GM12878 (cell line): ENCODE results near the gene ASCC2. TPM values are rescaled to one million over a fixed set of nuclear protein-coding genes. Genes with fewer than 3 reads are reported as not detected.

Experiments used
- BRCA1 ChIP-seq: IDR thresholded peaks from 2 replicates; pipeline ENCODE4 v1.6.1; 2011; ENCODE audit warnings: low read depth, low read length, improper control_type of control experiment
- CBFB ChIP-seq: IDR thresholded peaks from 2 replicates; pipeline ENCODE4 v1.6.1; 2016; ENCODE audit warnings: antibody characterized with exemption, low read depth
- CHD1 ChIP-seq: IDR thresholded peaks from 2 replicates; pipeline ENCODE4 v1.6.1; 2012; ENCODE audit warnings: low read depth, low read length, improper control_type of control experiment
- CREM ChIP-seq: IDR thresholded peaks from 2 replicates; pipeline ENCODE4 v1.6.1; 2014; ENCODE audit warnings: antibody characterized with exemption, low read depth
- EED ChIP-seq: sonication (generic); IDR thresholded peaks from 2 replicates; pipeline ENCODE4 v1.6.1; 2016; ENCODE audit warnings: antibody characterized with exemption, low read depth
- ESRRA ChIP-seq: IDR thresholded peaks from 2 replicates; pipeline ENCODE4 v1.6.1; 2012; ENCODE audit warnings: mild to moderate bottlenecking, low read length, improper control_type of control experiment
- GATAD2B ChIP-seq: fragments of 450-650 bp; conservative IDR thresholded peaks from 2 replicates; pipeline ENCODE4 v1.6.1; 2017; ENCODE audit warnings: low read depth, mild to moderate bottlenecking, moderate library complexity
- HCFC1 ChIP-seq: fragments of 150-350 bp; IDR thresholded peaks from 2 replicates; pipeline ENCODE4 v1.6.1; 2014; ENCODE audit warnings: low read length
- IKZF2 ChIP-seq, 2 experiments: fragments of 450-650 bp; IDR thresholded peaks; 2 replicates each; pipeline ENCODE4 v1.6.1; 2017; ENCODE audit warnings: mild to moderate bottlenecking in 2 of 2, moderate library complexity in 2 of 2
- JUNB ChIP-seq: IDR thresholded peaks from 2 replicates; pipeline ENCODE4 v1.6.1; 2016; ENCODE audit warnings: antibody characterized with exemption, mild to moderate bottlenecking
- KLF5 ChIP-seq: fragments of 450-650 bp; IDR thresholded peaks from 2 replicates; pipeline ENCODE4 v1.6.1; 2014; ENCODE audit warnings: mild to moderate bottlenecking; ENCODE audit not compliant: partially characterized antibody
- MEF2B ChIP-seq: fragments of 450-650 bp; IDR thresholded peaks from 2 replicates; pipeline ENCODE4 v1.6.1; 2018; ENCODE audit warnings: mild to moderate bottlenecking, moderate library complexity; ENCODE audit not compliant: partially characterized antibody, poor library complexity, severe bottlenecking
- MLLT1 ChIP-seq: fragments of 450-650 bp; IDR thresholded peaks from 2 replicates; pipeline ENCODE4 v1.6.1; 2016; ENCODE audit warnings: mild to moderate bottlenecking
- MTA2 ChIP-seq: fragments of 450-650 bp; IDR thresholded peaks from 2 replicates; pipeline ENCODE4 v1.6.1; 2016; ENCODE audit warnings: low read depth, mild to moderate bottlenecking, moderate library complexity
- NKRF ChIP-seq: fragments of 450-650 bp; conservative IDR thresholded peaks from 2 replicates; pipeline ENCODE4 v1.6.1; 2017; ENCODE audit warnings: mild to moderate bottlenecking, moderate library complexity
- NR2C1 ChIP-seq: fragments of 450-650 bp; IDR thresholded peaks from 2 replicates; pipeline ENCODE4 v1.6.1; 2017; ENCODE audit warnings: antibody characterized with exemption, mild to moderate bottlenecking, moderate library complexity
- POLR2AphosphoS2 ChIP-seq: IDR thresholded peaks from 2 replicates; pipeline ENCODE4 v1.6.1; 2011; ENCODE audit warnings: low read depth, mild to moderate bottlenecking, low read length, improper control_type of control experiment, moderate library complexity
- RAD51 ChIP-seq: fragments of 450-650 bp; IDR thresholded peaks from 2 replicates; pipeline ENCODE4 v1.6.1; 2016; ENCODE audit warnings: moderate library complexity, mild to moderate bottlenecking, inconsistent platforms
- RELA ChIP-seq: fragments of 450-650 bp; IDR thresholded peaks from 2 replicates; pipeline ENCODE4 v1.8.0; 2014; ENCODE audit warnings: borderline replicate concordance; ENCODE audit not compliant: partially characterized antibody
- SMC3 ChIP-seq: IDR thresholded peaks from 2 replicates; pipeline ENCODE4 v1.6.1; 2011; ENCODE audit warnings: low read length, improper control_type of control experiment, borderline replicate concordance
- SREBF1 ChIP-seq: IDR thresholded peaks from 2 replicates; pipeline ENCODE4 v1.6.1; 2012; ENCODE audit warnings: mild to moderate bottlenecking, low read length
- TAF1 ChIP-seq: IDR thresholded peaks from 2 replicates; pipeline ENCODE4 v1.6.1; 2011; ENCODE audit warnings: mild to moderate bottlenecking, low read depth, low read length, borderline replicate concordance
- USF1 ChIP-seq: IDR thresholded peaks from 2 replicates; pipeline ENCODE4 v1.6.1; 2011; ENCODE audit warnings: borderline replicate concordance, low read depth, mild to moderate bottlenecking, moderate library complexity, mixed read lengths, low read length; ENCODE audit not compliant: insufficient read depth; ENCODE audit errors: extremely low read length
- YY1 ChIP-seq: IDR thresholded peaks from 2 replicates; pipeline ENCODE4 v1.6.1; 2011; ENCODE audit warnings: low read depth, mild to moderate bottlenecking, low read length
- ZBED1 ChIP-seq: IDR thresholded peaks from 2 replicates; pipeline ENCODE4 v1.6.1; 2016; ENCODE audit warnings: borderline replicate concordance
- ZBTB33 ChIP-seq: fragments of 450-650 bp; IDR thresholded peaks from 2 replicates; pipeline ENCODE4 v1.6.1; 2017; ENCODE audit warnings: mild to moderate bottlenecking
- ZNF24 ChIP-seq: fragments of 450-650 bp; IDR thresholded peaks from 2 replicates; pipeline ENCODE4 v1.6.1; 2017; ENCODE audit warnings: antibody characterized with exemption, mild to moderate bottlenecking
- polyA plus RNA-seq, 11 experiments: library from polyadenylated mRNA; depleted of rRNA in 4 of 11; unstranded in 6 of 11; stranded (reverse) in 5 of 11; fragments of >200 nt; fragmentation: Nextera tagmentation in 4 of 11; fragmentation: Illumina TruSeq in 1 of 11; extraction: Ambion mirVana in 4 of 11; extraction: Trizol in 1 of 11; gene quantifications; 1 replicate in 1 of 11; 2 replicates in 10 of 11; pipeline versions ENCODE4 v1.2.1 to v1.2.3, GENCODE V29; 2011 to 2016; ENCODE audit warnings: inconsistent platforms in 2 of 11, missing spikeins in 2 of 11, low read depth in 1 of 11
- total RNA-seq, 4 experiments: library from RNA; depleted of rRNA in 3 of 4; stranded (reverse); fragments of >200 nt in 3 of 4; fragmentation: Illumina TruSeq in 1 of 4; extraction: Trizol in 1 of 4; gene quantifications; 2 replicates each; pipeline versions ENCODE4 v1.2.1 to v1.2.3, GENCODE V29; 2013 to 2021

ASCC2 gene
- total and polyA plus RNA-seq, 10 of the 15 experiments (the other 5 are each of a cell fraction or from before 2014, with no cell fraction given): 5.3 to 91.4 (median 56.5) TPM

GRCh38 chr22:29766632-29767170, 71.4 kb downstream of the ASCC2 start, which contains the start of gene ZMAT5 (continued):
- TF ChIP-seq ZBTB33: no peak
- TF ChIP-seq RAD51: no peak
- TF ChIP-seq ESRRA: no peak
- TF ChIP-seq CREM: peak; percentile 94
- TF ChIP-seq ZBED1: 0 out of 2 replicates have a peak, but pooled peaks have one; percentile 28
- TF ChIP-seq BRCA1: 0 out of 2 replicates have a peak, but pooled peaks have one; percentile 9
- no peak for TF ChIP-seq MEF2B
- peak; percentile 29 for TF ChIP-seq RELA
- TF ChIP-seq NR2C1: no peak
- TF ChIP-seq IKZF2 (IDR thresholded peaks at IDR 0.05): peak; percentile 61 to 79
- no peak for TF ChIP-seq CBFB
- TF ChIP-seq MTA2: no peak
- TF ChIP-seq MLLT1: peak; percentile 46
- no peak for TF ChIP-seq KLF5
- peak; percentile 65; the same call in 1 of the 2 replicates for TF ChIP-seq TAF1
- TF ChIP-seq POLR2AphosphoS2: peak; percentile 29; the same call in 1 of the 2 replicates
- 0 out of 2 replicates have a peak, but pooled peaks have one; percentile 53 for TF ChIP-seq NKRF
- no peak for TF ChIP-seq SMC3
- no peak for TF ChIP-seq USF1
- no peak; the same call in 1 of the 2 replicates for TF ChIP-seq SREBF1
- TF ChIP-seq HCFC1: peak; percentile 94
- no peak for TF ChIP-seq JUNB
- 0 out of 2 replicates have a peak, but pooled peaks have one; percentile 34 for TF ChIP-seq GATAD2B
- TF ChIP-seq CHD1: no peak
- no peak for TF ChIP-seq ZNF24
- TF ChIP-seq EED: peak; percentile 48; the same call in 1 of the 2 replicates
- TF ChIP-seq YY1: no peak
